Omental fat pad (tissue), 4 donors: ENCODE measurements around the gene MRC2. TPM values are rescaled to one million over a fixed set of nuclear protein-coding genes. Genes with fewer than 3 reads are reported as not detected.

ENCODE experiments used
- ATAC-seq: fragments of 150-250 bp; one replicate; pipeline ENCODE4 v1.9.1; 2016; ENCODE audit warnings: mild to moderate bottlenecking, moderate library complexity; ENCODE audit not compliant: low FRiP score
- DNase-seq: peaks from one replicate; pipeline ENCODE4 v3.0.0-alpha.2; 2019; ENCODE audit warnings: low spot score
- CTCF ChIP-seq, 3 donors: fragments of 450-650 bp; IDR thresholded peaks; one replicate each; pipeline ENCODE4 v1.5.1; 2016 to 2017; ENCODE audit warnings: antibody characterized with exemption in 3 of 3, mild to moderate bottlenecking in 3 of 3, moderate library complexity in 2 of 3
- total RNA-seq, 4 donors: library from RNA; depleted of rRNA; stranded (reverse); fragments of >200 nt; gene quantifications; one replicate each; pipeline ENCODE4 v1.1.0, GENCODE V29; 2016

MRC2 gene
- total RNA-seq, 4 donors from 2014 or later = 21.3 to 82.4 (median 30.8) TPM

- no peak for ATAC-seq
Measured at GRCh38 chr17:62653826-62654761, 26.6 kb downstream of the MRC2 start.

GRCh38 chr17:62655656-62656055 lies 28.2 kb downstream of the MRC2 start:
- ATAC-seq (no peak), DNase-seq (no peak)
- no peak for TF ChIP-seq CTCF (IDR thresholded peaks at IDR 0.05)

More at GRCh38 chr17:62653826-62654761, 26.6 kb downstream of the MRC2 start:
- no peak for DNase-seq
- TF ChIP-seq CTCF (IDR thresholded peaks at IDR 0.05) = no peak

- ATAC-seq = no peak
- DNase-seq = no peak
- TF ChIP-seq CTCF (IDR thresholded peaks at IDR 0.05) = no peak
Measured at GRCh38 chr17:62656446-62656845, 29.0 kb downstream of the MRC2 start.

- no peak for DNase-seq
- TF ChIP-seq CTCF (IDR thresholded peaks at IDR 0.05) = no peak
- ATAC-seq = no peak
Measured at GRCh38 chr17:62657145-62657665, 29.7 kb downstream of the MRC2 start.

GRCh38 chr17:62657690-62658089 lies 30.2 kb downstream of the MRC2 start:
- TF ChIP-seq CTCF (IDR thresholded peaks at IDR 0.05) = no peak

GRCh38 chr17:62658136-62658920 lies 30.9 kb downstream of the MRC2 start:
- TF ChIP-seq CTCF (IDR thresholded peaks at IDR 0.05) = no peak
- ATAC-seq = no peak
- DNase-seq = no peak

More at GRCh38 chr17:62657690-62658089, 30.2 kb downstream of the MRC2 start:
- no peak for DNase-seq
- ATAC-seq = no peak
